Lung (tissue), 12 donors: Measurements from ENCODE around the gene CTTN. TPM values are rescaled to one million over a fixed set of nuclear protein-coding genes. Genes with fewer than 3 reads are reported as not detected.

Experiments used
- ATAC-seq: fragments of 200-7000 bp; cut with Tn5 transposase; one replicate; pipeline ENCODE4 v1.9.1; 2020; ENCODE audit warnings: moderate number of reproducible peaks; ENCODE audit not compliant: insufficient read depth, low FRiP score
- DNase-seq, 3 donors: peaks; one replicate each; pipeline ENCODE4 v3.0.0-alpha.2; 2013 to 2017
- H3K27ac ChIP-seq, 2 donors: one replicate each; pipeline ENCODE4 v1.5.1; 2013; ENCODE audit warnings: mild to moderate bottlenecking in 2 of 2, moderate library complexity in 2 of 2, control low read depth in 1 of 2, inconsistent platforms in 1 of 2, low read depth in 1 of 2, low read length in 1 of 2
- H3K27me3 ChIP-seq, 3 donors: one replicate each; pipeline ENCODE4 v1.5.1; 2013; ENCODE audit warnings: low read length in 2 of 3; ENCODE audit not compliant: control insufficient read depth in 3 of 3, insufficient read depth in 3 of 3
- H3K36me3 ChIP-seq, 4 donors: one replicate each; pipeline ENCODE4 v1.5.1; 2013; ENCODE audit warnings: low read length in 4 of 4, mild to moderate bottlenecking in 1 of 4, moderate library complexity in 1 of 4; ENCODE audit not compliant: control insufficient read depth in 4 of 4, insufficient read depth in 4 of 4
- H3K4me1 ChIP-seq, 5 donors: one replicate each; pipeline ENCODE4 v1.5.1; 2013; ENCODE audit warnings: low read length in 5 of 5, mild to moderate bottlenecking in 2 of 5, moderate library complexity in 1 of 5; ENCODE audit not compliant: control insufficient read depth in 5 of 5, insufficient read depth in 5 of 5
- H3K4me3 ChIP-seq: one replicate; pipeline ENCODE4 v1.5.1; 2013; ENCODE audit warnings: mild to moderate bottlenecking, control low read depth, moderate library complexity
- H3K9ac ChIP-seq, 2 donors: one replicate each; pipeline ENCODE4 v1.5.1; 2013; ENCODE audit warnings: low read length in 2 of 2, control low read depth in 1 of 2; ENCODE audit not compliant: insufficient read depth in 1 of 2
- H3K9me3 ChIP-seq, 4 donors: one replicate each; pipeline ENCODE4 v1.5.1; 2013; ENCODE audit warnings: low read length in 3 of 4, mild to moderate bottlenecking in 1 of 4, moderate library complexity in 1 of 4; ENCODE audit not compliant: control insufficient read depth in 4 of 4, insufficient read depth in 3 of 4
- CTCF ChIP-seq: IDR thresholded peaks from 2 replicates; pipeline ENCODE4 v1.5.1; 2012; ENCODE audit warnings: mild to moderate bottlenecking; ENCODE audit errors: control extremely low read depth, extremely low read depth
- WGBS, 2 donors: extraction: QIAGEN DNeasy Blood & Tissue Kit; methylation state at CpG; one replicate each; pipeline ENCODE4 v1.1.7; 2013; 5-methylcytosine and 5-hydroxymethylcytosine counted together
- polyA plus RNA-seq, 2 donors: library from polyadenylated mRNA; stranded (reverse); fragments of 200-250 nt; gene quantifications; one replicate each; pipeline ENCODE4 v1.2.1, GENCODE V29; 2013
- total RNA-seq, 2 donors: library from RNA; depleted of rRNA in 1 of 2; stranded (reverse); fragments of >200 nt in 1 of 2; gene quantifications; one replicate each; pipeline ENCODE4 v1.2.1, GENCODE V29; 2014 to 2021
- donor health status: control.
- donor health status: control.
- donor health status: Bipolar disorder and iron deficiency.
- donor health status: healthy.
- donor health status: DM: yes; HTN: yes; CAD: no.

CTTN gene
- total and polyA plus RNA-seq, 4 donors: 89.8 to 235 (median 154) TPM

GRCh38 chr11:70423523-70424505 is 25.5 kb downstream of the CTTN start:
- H3K36me3 ChIP-seq: peaks cover 22 to 57% (median 35%) of the 10 kb centered on the region in 4 donors
- no peaks in the 10 kb centered on the region for H3K4me1 ChIP-seq
- no peak overlapping the region for H3K4me3 ChIP-seq
- WGBS, 2 donors: 69 to 80% methylated on average over 34 of the region's 34 CpGs
- DNase-seq: no peak
- no peak overlapping the region for H3K27ac ChIP-seq
- ATAC-seq: no peak
- no peak for TF ChIP-seq CTCF
- peaks cover 0 to 2% (median 0%) of the 10 kb centered on the region in 4 donors for H3K9me3 ChIP-seq
- no peak overlapping the region for H3K9ac ChIP-seq
- no peaks in the 10 kb centered on the region for H3K27me3 ChIP-seq

GRCh38 chr11:70424765-70425344 is 26.5 kb downstream of the CTTN start:
- Histone ChIP-seq H3K9ac (no peak overlapping the region), H3K9me3 (peaks cover 0 to 2% (median 0%) of the 10 kb centered on the region in 4 donors), H3K4me3 (no peak overlapping the region), H3K27me3 (no peaks in the 10 kb centered on the region), H3K27ac (no peak overlapping the region), H3K36me3 (peaks cover 23 to 64% (median 31%) of the 10 kb centered on the region in 4 donors), H3K4me1 (no peaks in the 10 kb centered on the region)
- 88 to 91% methylated on average over 14 of the region's 14 CpGs for WGBS, 2 donors
- ATAC-seq (no peak), DNase-seq (no peak)
- TF ChIP-seq CTCF: no peak

- no peak for DNase-seq
- Histone ChIP-seq H3K27me3 (no peaks in the 10 kb centered on the region), H3K9ac (no peak overlapping the region), H3K9me3 (peaks cover 0 to 2% (median 0%) of the 10 kb centered on the region in 4 donors), H3K4me1 (no peaks in the 10 kb centered on the region), H3K27ac (no peak overlapping the region), H3K36me3 (peaks cover 24 to 68% (median 37%) of the 10 kb centered on the region in 4 donors), H3K4me3 (no peak overlapping the region)
- no peak for TF ChIP-seq CTCF
- ATAC-seq: no peak
- 95 to 96% methylated on average over 11 of the region's 11 CpGs for WGBS, 2 donors
These were observed 29.1 kb downstream of the CTTN start for GRCh38 chr11:70427436-70427835.
